Osteoblast (primary cell): Measurements from ENCODE around the gene PARG. TPM values are rescaled to one million over a fixed set of nuclear protein-coding genes. Genes with fewer than 3 reads are reported as not detected.

Experiments used
- DNase-seq: peaks from one replicate; pipeline ENCODE4 v3.0.0; 2011; ENCODE audit warnings: low spot score, mixed read lengths; ENCODE audit not compliant: insufficient read length; ENCODE audit errors: missing footprints
- H2AFZ ChIP-seq: 2 replicates; pipeline ENCODE4 v1.6.0; 2011; ENCODE audit warnings: mild to moderate bottlenecking, low read length
- H3K27ac ChIP-seq: 2 replicates; pipeline ENCODE4 v1.5.1; 2011; ENCODE audit warnings: mild to moderate bottlenecking, low read depth, low read length, moderate library complexity
- H3K27me3 ChIP-seq: 2 replicates; pipeline ENCODE4 v1.6.0; 2012; ENCODE audit warnings: mild to moderate bottlenecking, control low read depth, inconsistent platforms, low read length, moderate library complexity; ENCODE audit not compliant: insufficient read depth
- H3K36me3 ChIP-seq: 2 replicates; pipeline ENCODE4 v1.5.1; 2011; ENCODE audit warnings: mild to moderate bottlenecking, low read length, control low read depth, moderate library complexity; ENCODE audit not compliant: insufficient read depth
- H3K4me1 ChIP-seq: 2 replicates; pipeline ENCODE4 v1.5.1; 2011; ENCODE audit warnings: mild to moderate bottlenecking, low read length, control low read depth, moderate library complexity; ENCODE audit not compliant: insufficient read depth
- H3K4me2 ChIP-seq: 2 replicates; pipeline ENCODE4 v1.6.0; 2011; ENCODE audit warnings: mild to moderate bottlenecking, low read length; ENCODE audit not compliant: insufficient read depth
- H3K4me3 ChIP-seq: fragments of 200-600 bp; sonication (generic); 3 replicates; pipeline ENCODE4 v1.5.1; 2012; ENCODE audit warnings: mild to moderate bottlenecking, low read length, inconsistent platforms; ENCODE audit not compliant: insufficient read depth
- H3K79me2 ChIP-seq: 2 replicates; pipeline ENCODE4 v1.6.0; 2012; ENCODE audit warnings: mild to moderate bottlenecking, low read length, control low read depth, inconsistent platforms; ENCODE audit not compliant: insufficient read depth
- H3K9me3 ChIP-seq: 2 replicates; pipeline ENCODE4 v1.5.1; 2011; ENCODE audit warnings: low read depth, low read length, control low read depth
- H4K20me1 ChIP-seq: 2 replicates; pipeline ENCODE4 v1.6.0; 2012; ENCODE audit warnings: mild to moderate bottlenecking, low read length, control low read depth; ENCODE audit not compliant: insufficient read depth
- total RNA-seq: library from RNA; depleted of rRNA; stranded (reverse); fragments of >200 nt; gene quantifications from 2 replicates; pipeline ENCODE4 v1.2.3, GENCODE V29; 2012
- TF ChIP-seq, protein P1 (sequence below): IDR thresholded peaks from 2 replicates; pipeline ENCODE4 v1.5.1; 2011; ENCODE audit warnings: mild to moderate bottlenecking, low read depth, low read length, moderate library complexity; ENCODE audit errors: extremely low read depth

PARG gene
- total RNA-seq, 1 donor, result 33.7 TPM

DNA sequence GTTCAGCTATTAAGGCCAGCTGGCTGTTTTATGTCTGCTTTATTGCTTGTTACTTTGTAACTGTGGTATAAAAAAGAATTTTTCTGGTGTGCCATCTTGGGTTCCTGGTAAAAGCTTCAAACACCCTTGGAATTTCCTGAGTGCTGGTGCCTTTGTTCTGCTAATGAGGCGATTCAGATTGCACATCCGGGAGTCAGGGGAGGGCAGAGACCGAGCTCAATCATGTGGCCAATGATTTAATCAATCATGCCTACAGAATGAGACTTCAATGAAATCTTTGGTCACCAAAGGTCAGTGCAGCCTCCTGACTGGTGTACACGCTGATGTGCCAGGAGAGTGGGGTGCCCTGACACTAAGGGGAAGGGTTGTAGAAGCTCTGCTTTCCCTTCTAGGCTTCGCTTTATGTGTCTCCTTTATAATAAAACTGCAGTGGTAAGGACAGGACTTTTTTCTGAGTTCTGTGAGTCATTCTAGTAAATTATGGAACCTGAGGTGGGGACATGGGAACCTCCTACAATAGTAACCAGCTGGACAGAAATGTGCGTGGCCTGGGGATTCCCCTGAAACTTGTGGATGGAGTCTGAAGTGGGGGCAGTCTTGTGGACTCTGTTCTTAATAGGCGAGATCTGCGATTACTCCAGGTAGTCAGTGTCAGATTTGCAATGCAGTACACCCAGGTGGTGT, 110.3 kb downstream of the PARG start:
- Histone ChIP-seq H3K27ac (no peak overlapping the region), H3K4me2 (no peak overlapping the region)
- TF ChIP-seq, protein P1, sequence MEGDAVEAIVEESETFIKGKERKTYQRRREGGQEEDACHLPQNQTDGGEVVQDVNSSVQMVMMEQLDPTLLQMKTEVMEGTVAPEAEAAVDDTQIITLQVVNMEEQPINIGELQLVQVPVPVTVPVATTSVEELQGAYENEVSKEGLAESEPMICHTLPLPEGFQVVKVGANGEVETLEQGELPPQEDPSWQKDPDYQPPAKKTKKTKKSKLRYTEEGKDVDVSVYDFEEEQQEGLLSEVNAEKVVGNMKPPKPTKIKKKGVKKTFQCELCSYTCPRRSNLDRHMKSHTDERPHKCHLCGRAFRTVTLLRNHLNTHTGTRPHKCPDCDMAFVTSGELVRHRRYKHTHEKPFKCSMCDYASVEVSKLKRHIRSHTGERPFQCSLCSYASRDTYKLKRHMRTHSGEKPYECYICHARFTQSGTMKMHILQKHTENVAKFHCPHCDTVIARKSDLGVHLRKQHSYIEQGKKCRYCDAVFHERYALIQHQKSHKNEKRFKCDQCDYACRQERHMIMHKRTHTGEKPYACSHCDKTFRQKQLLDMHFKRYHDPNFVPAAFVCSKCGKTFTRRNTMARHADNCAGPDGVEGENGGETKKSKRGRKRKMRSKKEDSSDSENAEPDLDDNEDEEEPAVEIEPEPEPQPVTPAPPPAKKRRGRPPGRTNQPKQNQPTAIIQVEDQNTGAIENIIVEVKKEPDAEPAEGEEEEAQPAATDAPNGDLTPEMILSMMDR, result no peak

GRCh38 chr10:49830846-49831245, 111.0 kb downstream of the PARG start:
- peaks cover 12% of the 10 kb centered on the region for H3K36me3 ChIP-seq
- H3K27ac ChIP-seq, result no peak overlapping the region
- TF ChIP-seq, protein P1, result no peak
- no peaks in the 10 kb centered on the region for H3K4me1 ChIP-seq
- H3K27me3 ChIP-seq, result no peaks in the 10 kb centered on the region
- no peak overlapping the region for H3K4me2 ChIP-seq
- H3K79me2 ChIP-seq, result no peaks in the 10 kb centered on the region
- H2AFZ ChIP-seq, result no peak overlapping the region
- DNase-seq, result no peak
- H4K20me1 ChIP-seq, result no peaks in the 10 kb centered on the region
- H3K9me3 ChIP-seq, result no peaks in the 10 kb centered on the region
- no peak overlapping the region for H3K4me3 ChIP-seq

More for the DNA sequence above, 110.3 kb downstream of the PARG start:
- Histone ChIP-seq H3K27me3 (no peaks in the 10 kb centered on the region), H3K79me2 (no peaks in the 10 kb centered on the region), H2AFZ (peak overlapping the region; percentile 17), H3K9me3 (no peaks in the 10 kb centered on the region), H3K4me3 (no peak overlapping the region), H3K4me1 (no peaks in the 10 kb centered on the region), H4K20me1 (no peaks in the 10 kb centered on the region), H3K36me3 (peaks cover 6% of the 10 kb centered on the region)
- no peak for DNase-seq

- Histone ChIP-seq H3K36me3 (peaks cover 8% of the 10 kb centered on the region), H3K79me2 (no peaks in the 10 kb centered on the region), H3K4me3 (no peak overlapping the region), H2AFZ (no peak overlapping the region), H3K27ac (no peak overlapping the region), H4K20me1 (no peaks in the 10 kb centered on the region), H3K9me3 (no peaks in the 10 kb centered on the region), H3K27me3 (no peaks in the 10 kb centered on the region), H3K4me2 (no peak overlapping the region), H3K4me1 (no peaks in the 10 kb centered on the region)
- TF ChIP-seq, protein P1, result no peak
- DNase-seq, result no peak
Measured at GRCh38 chr10:49830016-49830415, 111.8 kb downstream of the PARG start.

DNA sequence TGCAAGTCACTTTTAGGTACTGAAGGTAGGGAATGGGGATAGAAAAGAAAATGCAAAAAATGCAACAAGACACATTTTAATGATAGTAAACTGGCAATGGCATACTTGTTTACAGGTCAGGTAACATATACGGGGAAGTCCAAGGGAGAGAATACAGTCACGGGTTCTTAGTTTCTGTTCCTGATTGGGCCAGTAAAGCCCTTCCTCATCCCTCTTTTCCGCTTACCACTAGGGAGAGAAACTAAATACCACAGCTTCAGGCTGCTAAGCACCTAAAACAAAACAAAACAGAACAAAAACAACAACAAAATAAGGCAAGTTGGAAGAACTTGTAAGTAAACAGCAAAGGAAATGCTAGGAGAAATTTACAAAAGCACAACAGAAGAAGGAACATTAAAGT, 114.5 kb downstream of the PARG start:
- Histone ChIP-seq H2AFZ (no peak overlapping the region), H3K4me1 (no peaks in the 10 kb centered on the region), H4K20me1 (no peaks in the 10 kb centered on the region), H3K36me3 (peaks cover 8% of the 10 kb centered on the region), H3K4me3 (no peak overlapping the region), H3K27ac (no peak overlapping the region), H3K4me2 (no peak overlapping the region), H3K9me3 (no peaks in the 10 kb centered on the region), H3K27me3 (no peaks in the 10 kb centered on the region), H3K79me2 (no peaks in the 10 kb centered on the region)
- TF ChIP-seq, protein P1, result no peak
- no peak for DNase-seq
